ENCODE measurements around the gene TTC28. TPM values are rescaled to one million over a fixed set of nuclear protein-coding genes. Genes with fewer than 3 reads are reported as not detected.
"Not testable (repeated sequence)": the region's sequence is repeated elsewhere in the genome, so short reads cannot be mapped to it uniquely, and the experiment has no call there.

TTC28 gene
- total and polyA plus RNA-seq, 4 donors, result 3.1 to 74.9 (median 26.1) TPM

DNA sequence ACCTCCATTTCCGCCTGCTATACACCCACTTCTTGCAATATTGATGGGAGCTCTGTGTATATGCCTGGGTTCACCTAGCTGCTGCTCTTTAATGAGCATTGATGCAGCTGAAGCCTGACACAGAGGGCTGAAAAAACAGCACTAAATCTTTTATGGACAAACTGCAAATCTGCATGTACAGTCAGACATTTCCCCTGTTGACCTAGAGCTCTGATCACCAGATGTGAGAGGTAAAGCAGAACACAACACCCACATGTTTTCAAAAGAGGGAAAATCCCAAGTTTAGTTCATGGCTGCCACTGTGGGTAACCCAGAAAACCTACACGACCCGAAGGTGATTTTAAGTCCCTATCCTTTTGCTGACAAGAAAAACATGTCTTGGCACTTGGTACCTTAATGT lies 457.6 kb downstream of the TTC28 start:
- Histone ChIP-seq H3K36me3 (ENCODE audit: control insufficient read depth in 1 of 2, insufficient read depth in 2 of 2, low read length in 1 of 2) (no peaks in the 10 kb centered on the region), H3K27me3 (ENCODE audit: control insufficient read depth in 1 of 2, insufficient read depth in 2 of 2, low read length in 1 of 2) (no peaks in the 10 kb centered on the region), H3K4me3 (ENCODE audit: low read length in 2 of 2) (no peak overlapping the region), H3K27ac (ENCODE audit: low read depth in 1 of 2, low read length in 2 of 2) (no peak overlapping the region), H3K9me3 (ENCODE audit: control insufficient read depth, low read length) (no peaks in the 10 kb centered on the region), H3K4me1 (ENCODE audit: control insufficient read depth in 1 of 2, insufficient read depth in 2 of 2, low read length in 2 of 2) (peaks cover 0 to 2% of the 10 kb centered on the region in 2 donors)
- 56 to 67% methylated on average over 3 of the region's 3 CpGs for WGBS, 2 donors
- ATAC-seq (ENCODE audit: low FRiP score) (no peak), DNase-seq (no peak)
- intact Hi-C loops (cut with DNase I), result no loop called here

DNA sequence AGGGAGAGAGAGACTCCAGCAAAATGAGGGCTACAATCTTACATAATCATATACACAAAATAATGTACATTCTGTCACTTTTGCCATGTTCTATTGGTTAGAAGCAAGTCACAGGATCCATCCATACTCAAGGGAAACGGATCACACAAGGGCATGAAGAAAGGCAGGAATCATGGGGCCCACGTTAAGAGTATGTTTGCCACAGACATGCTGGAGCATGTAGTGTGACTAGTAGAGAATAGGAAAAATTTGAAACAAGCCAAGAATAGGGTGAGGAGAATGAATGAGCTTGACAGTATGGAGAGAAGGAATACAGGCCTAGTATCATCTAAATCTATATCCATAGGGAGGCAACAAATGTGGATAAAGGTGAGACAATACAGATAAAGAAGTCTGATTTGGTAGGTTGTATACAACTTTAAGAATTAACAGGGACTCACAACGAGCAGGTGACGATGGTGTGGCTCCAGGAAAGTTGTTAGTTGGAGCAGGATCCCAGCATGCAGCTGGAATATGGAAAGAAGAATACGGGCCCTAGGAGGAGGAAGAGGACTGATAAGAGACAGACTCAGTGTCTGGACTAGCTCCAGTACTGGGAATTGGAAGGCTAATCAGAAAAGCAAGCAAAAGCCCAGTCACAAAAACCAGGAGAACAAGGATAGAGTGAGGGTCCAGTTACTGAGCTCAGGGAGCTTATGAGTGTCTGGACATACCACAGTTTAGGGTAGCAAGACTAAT lies 458.8 kb downstream of the TTC28 start:
- no peaks in the 10 kb centered on the region for H3K36me3 ChIP-seq (ENCODE audit: control insufficient read depth in 1 of 2, insufficient read depth in 2 of 2, low read length in 1 of 2)
- ATAC-seq (ENCODE audit: low FRiP score) (no peak), DNase-seq (no peak)
- 65% methylated on average over 5 of the region's 5 CpGs for WGBS, 2 donors
- no peak overlapping the region for H3K4me3 ChIP-seq (ENCODE audit: low read length in 2 of 2)
- intact Hi-C loops (cut with DNase I), result no loop called here
- H3K4me1 ChIP-seq (ENCODE audit: control insufficient read depth in 1 of 2, insufficient read depth in 2 of 2, low read length in 2 of 2), result peaks cover 0 to 2% of the 10 kb centered on the region in 2 donors
- H3K27ac ChIP-seq (ENCODE audit: low read depth in 1 of 2, low read length in 2 of 2), result no peak overlapping the region
- H3K27me3 ChIP-seq (ENCODE audit: control insufficient read depth in 1 of 2, insufficient read depth in 2 of 2, low read length in 1 of 2), result no peaks in the 10 kb centered on the region
- no peaks in the 10 kb centered on the region for H3K9me3 ChIP-seq (ENCODE audit: control insufficient read depth, low read length)

DNA sequence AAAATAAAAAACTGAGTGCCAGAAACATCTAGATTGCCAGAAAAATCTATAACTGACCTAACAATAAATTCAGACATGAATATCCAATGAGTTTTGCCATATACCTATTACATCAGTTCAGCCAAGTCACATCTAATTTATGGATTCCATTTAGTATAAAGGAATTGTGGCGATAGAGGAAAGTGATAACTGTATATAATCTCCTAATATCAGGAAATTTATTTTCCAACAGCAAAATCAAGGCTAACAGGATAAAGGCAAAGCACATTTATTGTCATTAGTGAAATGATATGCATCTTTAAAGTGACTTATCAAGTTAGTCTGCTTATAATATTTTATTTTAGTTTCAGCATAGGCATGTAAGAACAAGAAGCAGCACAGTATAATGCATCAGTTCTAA lies 462.4 kb downstream of the TTC28 start:
- H3K27ac ChIP-seq (ENCODE audit: low read depth in 1 of 2, low read length in 2 of 2), result no peak overlapping the region
- WGBS, 2 donors, result 97 to 100% methylated on average over 1 of the region's 1 CpG
- intact Hi-C loops (cut with DNase I), result no loop called here

DNA sequence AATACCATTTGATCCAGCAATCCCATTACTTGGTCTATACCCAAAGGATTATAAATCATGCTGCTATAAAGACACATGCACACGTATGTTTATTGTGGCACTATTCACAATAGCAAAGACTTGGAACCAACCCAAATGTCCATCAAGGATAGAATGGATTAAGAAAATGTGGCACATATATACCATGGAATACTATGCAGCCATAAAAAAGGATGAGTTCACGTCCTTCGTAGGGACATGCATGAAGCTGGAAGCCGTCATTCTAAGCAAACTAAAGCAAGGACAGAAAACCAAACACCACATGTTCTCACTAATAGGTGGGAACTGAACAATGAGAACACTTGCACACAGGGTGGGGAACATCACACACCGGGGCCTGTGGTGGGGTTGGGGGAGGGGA lies 464.9 kb downstream of the TTC28 start:
- intact Hi-C loops (cut with DNase I); H3K4me1 ChIP-seq (ENCODE audit: control insufficient read depth in 1 of 2, insufficient read depth in 2 of 2, low read length in 2 of 2); ATAC-seq (ENCODE audit: low FRiP score); DNase-seq; H3K27me3 ChIP-seq (ENCODE audit: control insufficient read depth in 1 of 2, insufficient read depth in 2 of 2, low read length in 1 of 2); H3K27ac ChIP-seq (ENCODE audit: low read depth in 1 of 2, low read length in 2 of 2); H3K4me3 ChIP-seq (ENCODE audit: low read length in 2 of 2); H3K9me3 ChIP-seq (ENCODE audit: control insufficient read depth, low read length); H3K36me3 ChIP-seq (ENCODE audit: control insufficient read depth in 1 of 2, insufficient read depth in 2 of 2, low read length in 1 of 2): not testable (repeated sequence)
- 93 to 98% methylated on average over 5 of the region's 5 CpGs for WGBS, 2 donors

More for the DNA sequence above, 462.4 kb downstream of the TTC28 start:
- Histone ChIP-seq H3K36me3 (ENCODE audit: control insufficient read depth in 1 of 2, insufficient read depth in 2 of 2, low read length in 1 of 2) (no peaks in the 10 kb centered on the region), H3K4me1 (ENCODE audit: control insufficient read depth in 1 of 2, insufficient read depth in 2 of 2, low read length in 2 of 2) (peaks cover 0 to 2% of the 10 kb centered on the region in 2 donors), H3K9me3 (ENCODE audit: control insufficient read depth, low read length) (no peaks in the 10 kb centered on the region), H3K4me3 (ENCODE audit: low read length in 2 of 2) (no peak overlapping the region), H3K27me3 (ENCODE audit: control insufficient read depth in 1 of 2, insufficient read depth in 2 of 2, low read length in 1 of 2) (no peaks in the 10 kb centered on the region)
- DNase-seq (no peak), ATAC-seq (ENCODE audit: low FRiP score) (no peak)

DNA sequence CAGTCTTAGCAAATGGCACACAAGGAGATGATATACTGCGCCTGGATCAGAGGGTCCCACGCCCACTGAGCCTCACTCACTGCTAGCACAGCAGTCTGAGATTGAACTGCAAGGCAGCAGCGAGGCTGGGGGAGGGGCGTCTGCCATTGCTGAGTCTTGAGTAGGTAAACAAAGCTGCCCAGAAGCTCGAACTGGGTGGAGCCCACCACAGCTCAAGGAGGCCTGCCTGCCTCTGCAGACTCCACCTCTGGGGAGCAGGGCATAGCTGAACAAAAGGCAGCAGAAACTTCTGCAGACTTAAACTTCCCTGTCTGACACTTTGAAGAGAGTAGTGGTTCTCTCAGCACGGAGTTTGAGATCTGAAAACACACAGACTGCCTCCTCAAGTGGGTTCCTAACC lies 470.2 kb downstream of the TTC28 start:
- H3K27ac ChIP-seq (ENCODE audit: low read depth in 1 of 2, low read length in 2 of 2); H3K9me3 ChIP-seq (ENCODE audit: control insufficient read depth, low read length); ATAC-seq (ENCODE audit: low FRiP score); H3K27me3 ChIP-seq (ENCODE audit: control insufficient read depth in 1 of 2, insufficient read depth in 2 of 2, low read length in 1 of 2); H3K36me3 ChIP-seq (ENCODE audit: control insufficient read depth in 1 of 2, insufficient read depth in 2 of 2, low read length in 1 of 2); H3K4me1 ChIP-seq (ENCODE audit: control insufficient read depth in 1 of 2, insufficient read depth in 2 of 2, low read length in 2 of 2); DNase-seq; H3K4me3 ChIP-seq (ENCODE audit: low read length in 2 of 2): not testable (repeated sequence)
- 67 to 76% methylated on average over 6 of the region's 6 CpGs for WGBS, 2 donors
- intact Hi-C loops (cut with DNase I), result loop anchor here in 1 of 2 donors (10.0 kb wide), 1 partner anchor 55 kb away; no protein-coding TSS in a partner anchor

DNA sequence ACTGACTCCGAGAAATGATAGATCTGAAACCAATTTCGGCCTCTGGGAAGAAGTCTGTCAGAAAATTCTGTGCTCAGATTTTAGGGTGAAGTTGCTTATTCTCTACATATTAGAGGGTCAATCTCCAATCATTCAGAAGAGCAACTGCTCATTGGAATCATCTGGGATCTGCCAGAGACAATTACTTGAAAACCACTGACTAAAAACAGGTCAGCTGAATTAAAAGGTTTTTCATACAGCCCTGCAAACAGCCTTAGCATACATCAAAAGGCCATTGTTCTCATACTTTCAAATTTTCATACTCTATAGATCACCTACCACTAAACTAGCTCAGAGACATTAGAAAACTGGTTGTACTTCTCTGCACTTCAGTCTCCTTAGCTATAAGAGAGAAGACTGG lies 470.9 kb downstream of the TTC28 start:
- DNase-seq (no peak), ATAC-seq (ENCODE audit: low FRiP score) (no peak)
- H3K36me3 ChIP-seq (ENCODE audit: control insufficient read depth in 1 of 2, insufficient read depth in 2 of 2, low read length in 1 of 2), result no peaks in the 10 kb centered on the region
- intact Hi-C loops (cut with DNase I), result loop anchor here in 1 of 2 donors (10.0 kb wide), 1 partner anchor 56 kb away; no protein-coding TSS in a partner anchor
- H3K27me3 ChIP-seq (ENCODE audit: control insufficient read depth in 1 of 2, insufficient read depth in 2 of 2, low read length in 1 of 2), result no peaks in the 10 kb centered on the region
- no peaks in the 10 kb centered on the region for H3K9me3 ChIP-seq (ENCODE audit: control insufficient read depth, low read length)
- peaks cover 2 to 4% of the 10 kb centered on the region in 2 donors for H3K4me1 ChIP-seq (ENCODE audit: control insufficient read depth in 1 of 2, insufficient read depth in 2 of 2, low read length in 2 of 2)
- no peak overlapping the region for H3K4me3 ChIP-seq (ENCODE audit: low read length in 2 of 2)
- no peak overlapping the region for H3K27ac ChIP-seq (ENCODE audit: low read depth in 1 of 2, low read length in 2 of 2)
- 98 to 99% methylated on average over 2 of the region's 2 CpGs for WGBS, 2 donors

DNA sequence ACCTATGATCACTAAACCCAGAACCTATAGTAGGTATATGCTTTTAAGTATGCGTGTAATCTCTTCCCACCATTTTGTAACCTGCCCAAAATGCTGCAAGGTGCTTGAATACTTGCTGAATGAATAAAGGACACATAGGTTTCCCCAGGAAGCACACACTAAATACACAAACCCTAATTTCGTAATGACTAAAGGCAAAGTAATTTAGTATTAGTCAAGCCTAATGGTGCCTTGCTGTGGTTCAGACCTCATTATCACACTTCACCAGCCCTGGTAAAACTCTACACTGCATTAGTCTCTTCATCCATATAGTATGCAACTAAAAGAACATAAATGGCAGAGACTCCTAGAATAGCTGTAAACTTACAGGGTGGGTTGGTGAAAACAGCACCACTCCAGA lies 471.6 kb downstream of the TTC28 start:
- Histone ChIP-seq H3K36me3 (ENCODE audit: control insufficient read depth in 1 of 2, insufficient read depth in 2 of 2, low read length in 1 of 2) (no peaks in the 10 kb centered on the region), H3K4me1 (ENCODE audit: control insufficient read depth in 1 of 2, insufficient read depth in 2 of 2, low read length in 2 of 2) (peaks cover 2 to 4% of the 10 kb centered on the region in 2 donors), H3K27me3 (ENCODE audit: control insufficient read depth in 1 of 2, insufficient read depth in 2 of 2, low read length in 1 of 2) (no peaks in the 10 kb centered on the region), H3K9me3 (ENCODE audit: control insufficient read depth, low read length) (no peaks in the 10 kb centered on the region), H3K27ac (ENCODE audit: low read depth in 1 of 2, low read length in 2 of 2) (no peak overlapping the region), H3K4me3 (ENCODE audit: low read length in 2 of 2) (no peak overlapping the region)
- no peak for DNase-seq
- intact Hi-C loops (cut with DNase I), result loop anchor here in 1 of 2 donors (10.0 kb wide), 1 partner anchor 57 kb away; no protein-coding TSS in a partner anchor
- no peak for ATAC-seq (ENCODE audit: low FRiP score)
- whole genome bisulfite sequencing, 2 donors, result 93 to 97% methylated on average over 2 of the region's 2 CpGs

DNA sequence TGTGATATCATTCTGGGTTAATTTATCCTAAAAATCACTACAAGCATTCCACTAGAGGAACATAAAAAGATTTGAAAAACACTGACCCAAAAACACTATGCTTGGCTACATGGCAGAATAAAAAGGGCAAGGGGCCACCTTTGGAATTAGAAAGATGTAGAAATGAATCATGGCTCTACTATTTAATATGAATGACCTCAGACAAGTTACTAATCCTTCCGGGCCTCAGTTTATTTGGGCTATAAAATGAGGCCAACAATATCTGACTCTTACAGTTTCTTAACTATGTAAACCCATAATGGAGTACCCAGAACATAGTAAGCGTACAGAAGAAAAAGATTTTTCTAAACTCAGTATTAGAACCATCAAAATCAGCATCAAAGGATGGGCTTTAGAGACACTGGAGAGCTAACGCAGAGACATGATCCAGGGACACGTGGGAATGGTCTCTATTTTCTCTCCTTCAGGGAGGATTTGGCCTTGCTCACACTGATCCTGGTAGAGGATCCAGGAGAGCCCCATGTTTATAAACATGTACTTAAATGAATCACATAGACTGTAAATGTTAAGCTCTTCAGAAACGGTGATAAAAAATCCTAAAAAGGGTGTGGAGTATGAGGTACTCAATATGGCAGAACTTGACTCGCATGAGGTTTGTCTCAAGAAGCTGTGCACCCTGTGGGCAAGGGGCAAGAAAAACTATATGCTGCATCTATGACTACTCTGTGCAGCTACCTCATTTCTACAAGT lies 472.2 kb downstream of the TTC28 start:
- WGBS, 2 donors, result 64 to 68% methylated on average over 6 of the region's 6 CpGs
- intact Hi-C loops (cut with DNase I), result loop anchor here in 1 of 2 donors (10.0 kb wide), 1 partner anchor 57 kb away; no protein-coding TSS in a partner anchor
- Histone ChIP-seq H3K36me3 (ENCODE audit: control insufficient read depth in 1 of 2, insufficient read depth in 2 of 2, low read length in 1 of 2) (no peaks in the 10 kb centered on the region), H3K4me3 (ENCODE audit: low read length in 2 of 2) (no peak overlapping the region), H3K27me3 (ENCODE audit: control insufficient read depth in 1 of 2, insufficient read depth in 2 of 2, low read length in 1 of 2) (no peaks in the 10 kb centered on the region), H3K27ac (ENCODE audit: low read depth in 1 of 2, low read length in 2 of 2) (no peak overlapping the region), H3K4me1 (ENCODE audit: control insufficient read depth in 1 of 2, insufficient read depth in 2 of 2, low read length in 2 of 2) (peaks cover 2 to 4% of the 10 kb centered on the region in 2 donors), H3K9me3 (ENCODE audit: control insufficient read depth, low read length) (no peaks in the 10 kb centered on the region)
- no peak for DNase-seq
- ATAC-seq (ENCODE audit: low FRiP score), result no peak
